GM18951 (cell line): Measurements from ENCODE around the gene TTC23L.

Experiments used
- POLR2A ChIP-seq: IDR thresholded peaks from 4 replicates; pipeline ENCODE4 v1.6.1; 2011; ENCODE audit warnings: mild to moderate bottlenecking; ENCODE audit not compliant: insufficient read length, insufficient read depth; ENCODE audit errors: extremely low read depth
- in situ Hi-C: fragments of 300-500 bp; cut with MboI; formaldehyde crosslinking; loops from one replicate; pipeline ENCODE4 v1.12.0; 2022; ENCODE audit warnings: low sequenced_read_pairs, mixed read lengths, inconsistent platforms; ENCODE audit not compliant: unreplicated experiment

The TTC23L gene

GRCh38 chr5:34843497-34843896, 4.5 kb downstream of the TTC23L start:
- TF ChIP-seq POLR2A, result no peak
- in situ Hi-C loops, result no loop called here

- TF ChIP-seq POLR2A, result no peak
- in situ Hi-C loops, result no loop called here
These were observed 5.1 kb downstream of the TTC23L start for GRCh38 chr5:34844106-34844505.

- in situ Hi-C loops, result no loop called here
- no peak for TF ChIP-seq POLR2A
These were observed 6.0 kb downstream of the TTC23L start for GRCh38 chr5:34844999-34845398.

- no peak for TF ChIP-seq POLR2A
- in situ Hi-C loops, result no loop called here
These were observed 8.1 kb downstream of the TTC23L start for GRCh38 chr5:34847056-34847455.

GRCh38 chr5:34847552-34847951, 8.6 kb downstream of the TTC23L start:
- in situ Hi-C loops, result no loop called here

GRCh38 chr5:34848230-34848629, 9.3 kb downstream of the TTC23L start:
- in situ Hi-C loops, result no loop called here
- TF ChIP-seq POLR2A, result no peak

More at GRCh38 chr5:34847552-34847951, 8.6 kb downstream of the TTC23L start:
- no peak for TF ChIP-seq POLR2A

GRCh38 chr5:34849253-34849652, 10.3 kb downstream of the TTC23L start:
- TF ChIP-seq POLR2A, result no peak
- in situ Hi-C loops, result no loop called here

GRCh38 chr5:34854459-34855174, 15.7 kb downstream of the TTC23L start:
- no peak for TF ChIP-seq POLR2A
- in situ Hi-C loops, result no loop called here

- no peak for TF ChIP-seq POLR2A
- in situ Hi-C loops, result no loop called here
These were observed 18.2 kb downstream of the TTC23L start for GRCh38 chr5:34857161-34857560.

- TF ChIP-seq POLR2A, result no peak
- in situ Hi-C loops, result no loop called here
These were observed 18.9 kb downstream of the TTC23L start for GRCh38 chr5:34857894-34858293.

- in situ Hi-C loops, result no loop called here
- no peak for TF ChIP-seq POLR2A
These were observed 19.8 kb downstream of the TTC23L start for GRCh38 chr5:34858790-34859189.

- in situ Hi-C loops, result no loop called here
- no peak for TF ChIP-seq POLR2A
These were observed 20.3 kb downstream of the TTC23L start for GRCh38 chr5:34859253-34859652.

- in situ Hi-C loops, result no loop called here
- no peak for TF ChIP-seq POLR2A
These were observed 25.0 kb downstream of the TTC23L start for GRCh38 chr5:34863946-34864345.

- TF ChIP-seq POLR2A, result no peak
- in situ Hi-C loops, result no loop called here
These were observed 26.1 kb downstream of the TTC23L start for GRCh38 chr5:34865091-34865490.
